Kidney (tissue), 14 donors: ENCODE results near the gene LONP2. TPM values are rescaled to one million over a fixed set of nuclear protein-coding genes. Genes with fewer than 3 reads are reported as not detected.
A peak's percentile ranks its signal among the peaks of the same experiment; 100 is the strongest.

Experiments used
- DNase-seq, 5 donors: peaks; one replicate each; pipeline ENCODE4 v3.0.0-alpha.2; 2013 to 2020
- FAIRE-seq: peaks from 2 replicates; lab custom pipeline; 2012; peaks lifted over from hg19 to GRCh38; lab: Jason Lieb, UNC
- H3K27ac ChIP-seq, 2 donors: one replicate each; pipeline ENCODE4 v1.7.0; 2013; ENCODE audit warnings: low read depth in 2 of 2, low read length in 2 of 2, inconsistent platforms in 1 of 2
- H3K27me3 ChIP-seq: one replicate; pipeline ENCODE4 v1.7.1; 2013; ENCODE audit warnings: low read length, inconsistent platforms; ENCODE audit not compliant: control insufficient read depth, insufficient read depth
- H3K36me3 ChIP-seq, 3 donors: one replicate each; pipeline versions ENCODE4 v1.7.0 to v1.7.1; 2013; ENCODE audit warnings: low read length in 3 of 3, control low read depth in 1 of 3, inconsistent platforms in 1 of 3; ENCODE audit not compliant: insufficient read depth in 3 of 3, control insufficient read depth in 2 of 3
- H3K4me1 ChIP-seq, 3 donors: one replicate each; pipeline versions ENCODE4 v1.7.0 to v1.7.1; 2013; ENCODE audit warnings: low read length in 3 of 3, inconsistent platforms in 1 of 3, low read depth in 1 of 3; ENCODE audit not compliant: control insufficient read depth in 2 of 3, insufficient read depth in 2 of 3
- H3K4me3 ChIP-seq, 3 donors: one replicate each; pipeline versions ENCODE4 v1.7.0 to v1.8.1; 2013; ENCODE audit warnings: low read length in 3 of 3, control low read depth in 1 of 3, inconsistent platforms in 1 of 3
- H3K9ac ChIP-seq, 3 donors: one replicate each; pipeline versions ENCODE4 v1.7.0 to v1.7.1; 2013; ENCODE audit warnings: low read length in 3 of 3, control low read depth in 1 of 3, inconsistent platforms in 1 of 3
- H3K9me3 ChIP-seq, 3 donors: one replicate each; pipeline versions ENCODE4 v1.7.0 to v1.7.1; 2013; ENCODE audit warnings: low read length in 3 of 3, control low read depth in 1 of 3, inconsistent platforms in 1 of 3; ENCODE audit not compliant: control insufficient read depth in 2 of 3, insufficient read depth in 1 of 3
- intact Hi-C: fragments of 100-400 bp; cut with DNase I; formaldehyde crosslinking; loops from one replicate; pipeline ENCODE4 v1.11.1; 2022
- polyA plus RNA-seq: library from polyadenylated mRNA; stranded (reverse); fragments of 350-450 nt; fragmentation: Illumina TruSeq; extraction: RNeasy Lipid Tissue Mini Kit (QIAGEN cat#74804); gene quantifications from one replicate; pipeline ENCODE4 v1.2.3, GENCODE V29; 2014; ENCODE audit warnings: low read depth, low replicate concordance; ENCODE audit not compliant: insufficient read depth
- total RNA-seq: library from RNA; stranded (reverse); fragmentation: NEBNext Ultra II Directional; extraction: Animal tissue kit (Norgen Biotek cat#: 25700); gene quantifications from one replicate; pipeline ENCODE4 v1.2.1, GENCODE V29; 2021
- TF ChIP-seq, protein P1 (sequence below): IDR thresholded peaks from 3 replicates; pipeline ENCODE4 v1.5.1; 2012; ENCODE audit warnings: mild to moderate bottlenecking, moderate library complexity, borderline replicate concordance; ENCODE audit not compliant: insufficient read depth; ENCODE audit errors: extremely low read depth
- donor health status: control.
- donor health status: control.
- donor health status: control.
- donor health status: control.
- donor health status: control.
- donor health status: DM: yes; HTN: yes; CAD: no.
- donor health status: Normal renal cell carcinoma (clear cell type).

LONP2 gene
- total and polyA plus RNA-seq, 2 donors from 2014 or later: 24.8 to 77.1 TPM

DNA sequence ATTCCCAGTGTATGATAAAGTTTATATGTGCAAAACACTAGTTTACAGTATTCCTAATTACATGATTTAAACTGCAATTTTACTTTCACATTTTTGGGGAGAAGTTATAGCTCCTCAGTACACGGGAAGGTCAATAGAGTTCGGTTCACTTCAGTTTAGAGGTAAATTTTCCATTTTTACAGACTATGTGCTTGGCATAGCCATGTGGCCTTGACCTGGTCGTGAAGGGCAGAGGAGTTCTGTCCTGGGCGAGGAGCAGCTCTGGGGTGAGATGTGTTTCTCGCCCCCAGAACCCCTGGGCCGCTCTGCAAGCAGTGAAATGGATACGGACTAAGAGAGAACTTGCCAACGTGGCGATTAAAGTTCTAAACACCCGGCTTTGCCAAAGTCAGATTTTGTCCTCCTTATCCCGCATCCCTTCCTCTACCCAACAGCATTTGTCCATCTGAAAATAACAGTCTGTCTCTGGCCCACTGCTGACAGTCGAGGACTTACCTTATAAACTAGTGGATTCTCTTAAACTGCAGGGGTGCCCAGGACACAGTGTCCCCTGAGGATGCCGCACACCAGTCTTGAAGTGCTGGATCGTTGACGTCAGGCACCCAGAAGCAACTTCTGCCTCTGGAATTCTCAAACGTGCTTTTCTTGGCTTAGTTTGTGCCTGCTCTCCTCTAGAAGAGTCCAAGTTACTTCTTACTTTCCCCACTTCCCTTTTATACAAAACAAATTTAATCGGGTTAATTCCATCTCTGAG is 142.6 kb downstream of the LONP2 start:
- intact Hi-C loops: no loop called here
- H3K4me3 ChIP-seq: no peak overlapping the region
- peak overlapping the region in 1 of 2 donors; percentile 4 for H3K27ac ChIP-seq
- H3K27me3 ChIP-seq: no peaks in the 10 kb centered on the region
- H3K4me1 ChIP-seq: peaks cover 0 to 8% (median 8%) of the 10 kb centered on the region in 3 donors
- no peak overlapping the region for H3K9ac ChIP-seq
- no peaks in the 10 kb centered on the region for H3K36me3 ChIP-seq
- no peaks in the 10 kb centered on the region for H3K9me3 ChIP-seq
- DNase-seq (no peak), FAIRE-seq (no peak)
- TF ChIP-seq, protein P1, sequence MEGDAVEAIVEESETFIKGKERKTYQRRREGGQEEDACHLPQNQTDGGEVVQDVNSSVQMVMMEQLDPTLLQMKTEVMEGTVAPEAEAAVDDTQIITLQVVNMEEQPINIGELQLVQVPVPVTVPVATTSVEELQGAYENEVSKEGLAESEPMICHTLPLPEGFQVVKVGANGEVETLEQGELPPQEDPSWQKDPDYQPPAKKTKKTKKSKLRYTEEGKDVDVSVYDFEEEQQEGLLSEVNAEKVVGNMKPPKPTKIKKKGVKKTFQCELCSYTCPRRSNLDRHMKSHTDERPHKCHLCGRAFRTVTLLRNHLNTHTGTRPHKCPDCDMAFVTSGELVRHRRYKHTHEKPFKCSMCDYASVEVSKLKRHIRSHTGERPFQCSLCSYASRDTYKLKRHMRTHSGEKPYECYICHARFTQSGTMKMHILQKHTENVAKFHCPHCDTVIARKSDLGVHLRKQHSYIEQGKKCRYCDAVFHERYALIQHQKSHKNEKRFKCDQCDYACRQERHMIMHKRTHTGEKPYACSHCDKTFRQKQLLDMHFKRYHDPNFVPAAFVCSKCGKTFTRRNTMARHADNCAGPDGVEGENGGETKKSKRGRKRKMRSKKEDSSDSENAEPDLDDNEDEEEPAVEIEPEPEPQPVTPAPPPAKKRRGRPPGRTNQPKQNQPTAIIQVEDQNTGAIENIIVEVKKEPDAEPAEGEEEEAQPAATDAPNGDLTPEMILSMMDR: no peak

DNA sequence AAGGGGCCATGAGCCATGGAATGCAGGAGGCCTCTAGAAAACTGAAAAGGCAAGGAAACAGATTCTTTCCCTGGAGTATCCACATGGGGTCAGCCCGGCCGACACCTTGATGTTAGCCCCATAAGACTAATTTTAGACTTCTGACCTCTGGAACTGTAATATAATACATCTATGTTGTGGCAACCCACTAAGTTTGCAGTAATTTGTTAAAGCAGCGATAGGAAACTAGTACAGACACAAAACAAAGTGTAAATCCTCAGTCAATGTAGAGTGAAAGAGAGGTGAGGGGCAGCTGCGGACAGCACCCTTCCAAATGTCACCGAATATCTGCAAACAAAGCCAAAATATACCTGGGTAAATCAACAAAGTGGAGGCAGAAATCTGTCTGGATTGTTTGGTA is 148.3 kb downstream of the LONP2 start:
- intact Hi-C loops: no loop called here
- DNase-seq (peak in 1 of 5 donors; percentile 8), FAIRE-seq (no peak)
- no peak overlapping the region for H3K27ac ChIP-seq
- H3K4me3 ChIP-seq: no peak overlapping the region
- no peaks in the 10 kb centered on the region for H3K27me3 ChIP-seq
- H3K9me3 ChIP-seq: no peaks in the 10 kb centered on the region
- TF ChIP-seq, protein P1: no peak
- H3K9ac ChIP-seq: no peak overlapping the region
- no peaks in the 10 kb centered on the region for H3K4me1 ChIP-seq
- no peaks in the 10 kb centered on the region for H3K36me3 ChIP-seq

DNA sequence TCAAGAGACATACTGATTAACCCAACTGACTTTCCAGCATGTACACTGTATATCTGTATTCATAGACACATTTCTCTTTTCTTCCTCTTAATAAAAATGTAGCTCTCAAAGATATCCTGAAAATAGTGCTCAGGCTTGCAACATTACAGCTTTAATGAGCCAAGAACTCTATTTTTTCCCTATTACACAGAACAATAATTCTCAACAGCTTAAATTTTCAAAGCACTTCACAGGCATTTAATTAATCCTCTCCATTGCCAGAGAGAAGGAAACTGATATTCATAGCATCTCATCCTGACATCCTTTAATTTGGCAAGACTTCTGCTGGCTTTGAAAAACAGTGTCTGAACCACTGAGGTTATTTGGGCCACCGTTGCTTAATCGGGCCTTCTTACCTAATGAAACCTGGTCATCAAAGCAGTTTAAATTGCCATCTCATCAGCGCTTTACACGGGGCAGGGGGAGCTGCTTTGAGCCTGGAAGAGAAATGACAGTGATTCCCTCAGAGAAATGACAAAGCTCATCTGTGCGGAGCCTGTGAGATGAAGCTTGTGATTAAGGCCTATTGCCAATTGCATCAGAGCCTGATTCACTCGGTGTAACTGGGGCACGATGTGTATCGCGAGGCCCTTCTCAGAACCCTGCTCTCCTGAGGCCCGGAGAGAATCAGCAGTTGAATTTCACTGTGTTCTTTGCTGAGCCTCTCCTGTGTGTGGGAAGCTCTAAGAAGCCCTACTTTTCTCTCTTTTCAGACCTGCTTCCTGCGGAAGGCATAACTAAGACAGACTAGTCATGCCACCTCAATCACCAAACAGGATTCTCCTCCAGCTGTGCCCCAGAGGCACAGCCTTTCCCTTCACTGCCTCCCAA is 149.6 kb downstream of the LONP2 start:
- TF ChIP-seq, protein P1: no peak
- intact Hi-C loops: no loop called here
- Histone ChIP-seq H3K36me3 (no peaks in the 10 kb centered on the region), H3K4me3 (no peak overlapping the region), H3K9ac (no peak overlapping the region), H3K4me1 (no peaks in the 10 kb centered on the region), H3K9me3 (no peaks in the 10 kb centered on the region), H3K27ac (no peak overlapping the region), H3K27me3 (no peaks in the 10 kb centered on the region)
- DNase-seq (no peak), FAIRE-seq (no peak)
